Hepatocyte (in vitro differentiated cells): ENCODE results near the gene ERG. TPM values are rescaled to one million over a fixed set of nuclear protein-coding genes. Genes with fewer than 3 reads are reported as not detected.
A peak's percentile ranks its signal among the peaks of the same experiment; 100 is the strongest.

Source experiments
- DNase-seq: peaks from one replicate; pipeline ENCODE4 v3.0.0-alpha.2; 2016; ENCODE audit warnings: low spot score
- H2AFZ ChIP-seq: fragments of 200-600 bp; sonication (generic); 2 replicates; pipeline ENCODE4 v1.6.0; 2016; ENCODE audit warnings: antibody characterized with exemption, mild to moderate bottlenecking
- H3K27ac ChIP-seq: fragments of 200-600 bp; sonication (generic); 2 replicates; pipeline ENCODE4 v1.5.1; 2016; ENCODE audit warnings: mild to moderate bottlenecking
- H3K27me3 ChIP-seq: fragments of 200-600 bp; sonication (generic); 2 replicates; pipeline ENCODE4 v1.6.1; 2016
- H3K36me3 ChIP-seq: fragments of 200-600 bp; sonication (generic); replicated peaks from 2 replicates; pipeline ENCODE4 v1.5.1; 2016; ENCODE audit warnings: low read depth; ENCODE audit not compliant: insufficient read depth
- H3K4me1 ChIP-seq: fragments of 200-600 bp; sonication (generic); 2 replicates; pipeline ENCODE4 v1.5.1; 2016; ENCODE audit warnings: mild to moderate bottlenecking, moderate library complexity; ENCODE audit not compliant: insufficient read depth
- H3K4me2 ChIP-seq: fragments of 200-600 bp; sonication (generic); 2 replicates; pipeline ENCODE4 v1.6.0; 2016
- H3K4me3 ChIP-seq: fragments of 200-600 bp; sonication (generic); 2 replicates; pipeline ENCODE4 v1.5.1; 2016; ENCODE audit warnings: mild to moderate bottlenecking
- H3K79me2 ChIP-seq: fragments of 200-600 bp; sonication (generic); 2 replicates; pipeline ENCODE4 v1.6.0; 2017; ENCODE audit warnings: mild to moderate bottlenecking
- H3K9me2 ChIP-seq: fragments of 200-600 bp; sonication (generic); replicated peaks from 2 replicates; pipeline ENCODE4 v1.6.0; 2017; ENCODE audit warnings: mild to moderate bottlenecking; ENCODE audit not compliant: insufficient read depth
- H3K9me3 ChIP-seq: fragments of 200-600 bp; sonication (generic); 2 replicates; pipeline ENCODE4 v1.5.1; 2016; ENCODE audit warnings: low read depth, mild to moderate bottlenecking
- H4K20me1 ChIP-seq: fragments of 200-600 bp; sonication (generic); 2 replicates; pipeline ENCODE4 v1.6.0; 2016; ENCODE audit warnings: mild to moderate bottlenecking; ENCODE audit not compliant: insufficient read depth, poor library complexity, severe bottlenecking
- EZH2 ChIP-seq: fragments of 200-600 bp; sonication (generic); IDR thresholded peaks from 2 replicates; pipeline ENCODE4 v1.6.1; 2016; ENCODE audit warnings: antibody characterized with exemption, mild to moderate bottlenecking, borderline replicate concordance
- EZH2phosphoT487 ChIP-seq: fragments of 200-600 bp; sonication (generic); IDR thresholded peaks from one replicate; pipeline ENCODE4 v1.6.1; 2018; ENCODE audit warnings: antibody characterized with exemption, mild to moderate bottlenecking, low read depth, moderate library complexity; ENCODE audit not compliant: unreplicated experiment, severe bottlenecking
- WGBS: methylation state at CpG from one replicate; pipeline ENCODE4 v1.1.6; 2016; ENCODE audit warnings: low lambda C conversion rate; ENCODE audit errors: missing lambda C conversion rate; 5-methylcytosine and 5-hydroxymethylcytosine counted together
- polyA plus RNA-seq: library from polyadenylated mRNA; unstranded; fragments of >200 nt; fragmentation: Nextera tagmentation; extraction: Ambion mirVana; gene quantifications from 2 replicates; pipeline ENCODE4 v1.2.1, GENCODE V29; 2016
- total RNA-seq: library from RNA; depleted of rRNA; stranded (reverse); fragments of >200 nt; gene quantifications from 2 replicates; pipeline ENCODE4 v1.2.3, GENCODE V29; 2014
- TF ChIP-seq, protein P1 (sequence below): fragments of 200-600 bp; sonication (generic); IDR thresholded peaks from 2 replicates; pipeline ENCODE4 v1.5.1; 2016; ENCODE audit warnings: antibody characterized with exemption, mild to moderate bottlenecking; ENCODE audit not compliant: poor library complexity

Gene ERG
- total and polyA plus RNA-seq, 2 experiments from 2014 or later, result 2.5 to 5.1 TPM

- DNase-seq, result peak; percentile 88
- Histone ChIP-seq H3K27ac (no peak overlapping the region), H3K4me2 (no peak overlapping the region)
Measured at GRCh38 chr21:38355992-38356781, 142.1 kb downstream of the ERG start.

DNA sequence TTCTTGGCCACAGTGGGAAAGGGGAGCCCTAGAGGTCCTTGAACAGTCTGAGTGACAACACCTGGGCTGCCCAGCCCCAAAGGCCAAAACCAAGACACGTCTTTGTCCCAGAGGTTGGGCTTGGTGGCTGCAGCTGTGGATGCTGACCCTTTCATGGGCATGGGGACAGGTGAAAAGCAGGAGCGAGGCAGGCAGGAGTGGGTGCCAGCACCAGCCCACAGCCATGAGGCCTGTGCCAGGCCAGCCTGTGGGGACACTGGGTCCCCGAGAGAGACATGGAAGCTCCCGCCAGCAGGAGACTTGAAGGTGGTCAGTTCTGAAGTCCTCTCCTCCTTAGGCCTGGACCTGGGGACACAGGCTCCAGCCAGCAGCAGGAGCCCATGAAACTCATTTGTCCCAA is 142.9 kb downstream of the ERG start:
- 100% methylated on average over 4 of the region's 4 CpGs for WGBS
- Histone ChIP-seq H3K4me3 (no peak overlapping the region), H3K9me3 (no peaks in the 10 kb centered on the region), H3K27me3 (no peaks in the 10 kb centered on the region), H3K9me2 (no peaks in the 10 kb centered on the region), H3K4me1 (peaks cover 12% of the 10 kb centered on the region), H3K79me2 (no peaks in the 10 kb centered on the region), H2AFZ (no peak overlapping the region), H3K4me2 (no peak overlapping the region), H3K36me3 (no peaks in the 10 kb centered on the region), H4K20me1 (no peaks in the 10 kb centered on the region), H3K27ac (no peak overlapping the region)
- no peak for DNase-seq
- TF ChIP-seq EZH2phosphoT487, result no peak
- TF ChIP-seq EZH2, result no peak
- TF ChIP-seq, protein P1, sequence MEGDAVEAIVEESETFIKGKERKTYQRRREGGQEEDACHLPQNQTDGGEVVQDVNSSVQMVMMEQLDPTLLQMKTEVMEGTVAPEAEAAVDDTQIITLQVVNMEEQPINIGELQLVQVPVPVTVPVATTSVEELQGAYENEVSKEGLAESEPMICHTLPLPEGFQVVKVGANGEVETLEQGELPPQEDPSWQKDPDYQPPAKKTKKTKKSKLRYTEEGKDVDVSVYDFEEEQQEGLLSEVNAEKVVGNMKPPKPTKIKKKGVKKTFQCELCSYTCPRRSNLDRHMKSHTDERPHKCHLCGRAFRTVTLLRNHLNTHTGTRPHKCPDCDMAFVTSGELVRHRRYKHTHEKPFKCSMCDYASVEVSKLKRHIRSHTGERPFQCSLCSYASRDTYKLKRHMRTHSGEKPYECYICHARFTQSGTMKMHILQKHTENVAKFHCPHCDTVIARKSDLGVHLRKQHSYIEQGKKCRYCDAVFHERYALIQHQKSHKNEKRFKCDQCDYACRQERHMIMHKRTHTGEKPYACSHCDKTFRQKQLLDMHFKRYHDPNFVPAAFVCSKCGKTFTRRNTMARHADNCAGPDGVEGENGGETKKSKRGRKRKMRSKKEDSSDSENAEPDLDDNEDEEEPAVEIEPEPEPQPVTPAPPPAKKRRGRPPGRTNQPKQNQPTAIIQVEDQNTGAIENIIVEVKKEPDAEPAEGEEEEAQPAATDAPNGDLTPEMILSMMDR, result no peak

More at GRCh38 chr21:38355992-38356781, 142.1 kb downstream of the ERG start:
- TF ChIP-seq, protein P1, result peak; percentile 94
- no peak for TF ChIP-seq EZH2phosphoT487
- H2AFZ ChIP-seq, result no peak overlapping the region
- peaks cover 12% of the 10 kb centered on the region for H3K4me1 ChIP-seq
- H4K20me1 ChIP-seq, result no peaks in the 10 kb centered on the region
- H3K9me3 ChIP-seq, result no peaks in the 10 kb centered on the region
- no peaks in the 10 kb centered on the region for H3K27me3 ChIP-seq
- no peak overlapping the region for H3K4me3 ChIP-seq
- no peaks in the 10 kb centered on the region for H3K9me2 ChIP-seq
- H3K79me2 ChIP-seq, result no peaks in the 10 kb centered on the region
- WGBS, result 10% methylated on average over 20 of the region's 20 CpGs
- H3K36me3 ChIP-seq, result no peaks in the 10 kb centered on the region

DNA sequence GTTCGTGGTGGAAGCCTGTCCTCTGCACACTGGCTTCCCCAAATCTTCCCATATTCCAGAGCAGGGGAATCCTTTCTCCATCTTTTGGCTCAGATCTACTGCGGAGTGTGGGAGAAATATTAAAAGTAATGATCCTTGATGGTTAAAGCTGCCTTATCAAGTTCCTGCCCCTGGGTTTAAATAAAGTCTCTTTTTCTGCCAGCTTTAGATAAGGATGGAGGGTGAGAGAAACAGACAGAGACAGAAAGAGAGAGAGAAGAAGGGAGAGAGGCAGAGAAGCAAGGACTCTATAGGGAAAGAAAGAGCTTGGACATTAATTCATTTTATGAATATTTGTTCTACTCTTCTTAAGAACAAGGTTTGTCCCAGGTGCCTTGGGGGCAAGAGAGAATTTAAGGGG is 143.5 kb downstream of the ERG start:
- Histone ChIP-seq H3K9me3 (no peaks in the 10 kb centered on the region), H3K36me3 (no peaks in the 10 kb centered on the region), H3K79me2 (no peaks in the 10 kb centered on the region), H3K4me1 (peaks cover 12% of the 10 kb centered on the region), H4K20me1 (no peaks in the 10 kb centered on the region), H3K9me2 (no peaks in the 10 kb centered on the region), H3K27ac (no peak overlapping the region), H2AFZ (no peak overlapping the region), H3K4me2 (no peak overlapping the region), H3K27me3 (no peaks in the 10 kb centered on the region), H3K4me3 (no peak overlapping the region)
- TF ChIP-seq EZH2 (no peak), EZH2phosphoT487 (no peak)
- TF ChIP-seq, protein P1, result no peak
- no peak for DNase-seq
- WGBS, result 79% methylated on average over 2 of the region's 2 CpGs
